H1 (cell line): ENCODE data around the gene MORC2. TPM values are rescaled to one million over a fixed set of nuclear protein-coding genes. Genes with fewer than 3 reads are reported as not detected.

Experiments
- RFX5 ChIP-seq: IDR thresholded peaks from 2 replicates; pipeline ENCODE4 v1.6.1; 2011; ENCODE audit warnings: low read depth, low read length, improper control_type of control experiment, borderline replicate concordance
- polyA plus RNA-seq, 7 experiments: library from polyadenylated mRNA; depleted of rRNA in 3 of 7; stranded (reverse) in 5 of 7; unstranded in 2 of 7; fragments of >200 nt in 5 of 7; fragments of 200-250 nt in 2 of 7; gene quantifications; 1 replicate in 5 of 7; 2 replicates in 1 of 7; 4 replicates in 1 of 7; pipeline versions ENCODE4 v1.2.1 to v1.2.3, GENCODE V29; 2011 to 2013; ENCODE audit warnings: missing spikeins in 2 of 7, mixed read lengths in 2 of 7
- total RNA-seq: library from RNA; stranded (reverse); fragmentation: NEBNext Ultra II Directional; extraction: Animal tissue kit (Norgen Biotek cat#: 25700); gene quantifications from 2 replicates; pipeline ENCODE4 v1.2.1, GENCODE V29; 2021

The MORC2 gene
- total and polyA plus RNA-seq, 2 of the 8 experiments (the other 6 are each of a cell fraction or from before 2014, with no cell fraction given), result 15.4 to 68.0 TPM

- TF ChIP-seq RFX5, result no peak
Measured at GRCh38 chr22:30885001-30885366, 83.6 kb downstream of the MORC2 start (continued).
